ENCODE results near the gene PRPSAP1.

Gene PRPSAP1

DNA sequence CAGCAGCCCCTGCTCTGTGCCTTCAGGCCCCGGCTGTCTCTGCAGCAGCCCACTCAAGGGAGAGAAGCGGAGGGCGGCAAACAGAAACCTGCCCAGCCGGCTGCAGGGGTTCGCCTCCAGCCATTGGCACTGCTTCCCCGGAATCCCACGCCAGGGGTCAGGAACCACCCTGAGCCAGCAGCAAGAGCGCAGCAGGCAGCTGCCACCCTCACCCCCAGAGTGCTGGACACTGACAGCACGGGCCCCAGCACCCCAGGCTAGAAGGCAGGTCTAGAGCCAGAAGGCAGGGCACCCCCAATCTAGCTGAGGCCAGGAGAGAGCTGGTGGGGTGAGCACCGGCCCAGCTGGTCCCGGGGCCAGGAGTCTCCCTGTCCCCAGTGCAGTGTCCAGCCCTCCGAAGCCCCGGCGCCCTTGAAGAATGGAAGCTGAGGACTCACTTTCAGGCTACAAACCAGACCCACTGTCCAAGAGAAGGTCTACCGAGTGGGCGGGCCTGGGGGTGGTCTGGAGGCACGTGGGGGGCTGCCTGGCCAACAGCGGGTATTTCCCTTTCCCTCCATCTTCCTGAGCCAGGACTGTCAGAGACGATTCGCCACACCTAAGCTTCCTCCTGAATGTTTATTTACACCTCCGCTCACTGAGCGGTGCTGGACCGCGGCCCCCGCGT, 80.1 kb downstream of the PRPSAP1 start:
- in situ Hi-C loops (cut with HindIII; ENCODE audit: low sequenced_read_pairs): no loop called here
- no peak for DNase-seq (ENCODE audit: low read depth, low spot score)
- H3K4me3 ChIP-seq (ENCODE audit: low read depth, low read length): no peak overlapping the region
- TF ChIP-seq, protein P1, sequence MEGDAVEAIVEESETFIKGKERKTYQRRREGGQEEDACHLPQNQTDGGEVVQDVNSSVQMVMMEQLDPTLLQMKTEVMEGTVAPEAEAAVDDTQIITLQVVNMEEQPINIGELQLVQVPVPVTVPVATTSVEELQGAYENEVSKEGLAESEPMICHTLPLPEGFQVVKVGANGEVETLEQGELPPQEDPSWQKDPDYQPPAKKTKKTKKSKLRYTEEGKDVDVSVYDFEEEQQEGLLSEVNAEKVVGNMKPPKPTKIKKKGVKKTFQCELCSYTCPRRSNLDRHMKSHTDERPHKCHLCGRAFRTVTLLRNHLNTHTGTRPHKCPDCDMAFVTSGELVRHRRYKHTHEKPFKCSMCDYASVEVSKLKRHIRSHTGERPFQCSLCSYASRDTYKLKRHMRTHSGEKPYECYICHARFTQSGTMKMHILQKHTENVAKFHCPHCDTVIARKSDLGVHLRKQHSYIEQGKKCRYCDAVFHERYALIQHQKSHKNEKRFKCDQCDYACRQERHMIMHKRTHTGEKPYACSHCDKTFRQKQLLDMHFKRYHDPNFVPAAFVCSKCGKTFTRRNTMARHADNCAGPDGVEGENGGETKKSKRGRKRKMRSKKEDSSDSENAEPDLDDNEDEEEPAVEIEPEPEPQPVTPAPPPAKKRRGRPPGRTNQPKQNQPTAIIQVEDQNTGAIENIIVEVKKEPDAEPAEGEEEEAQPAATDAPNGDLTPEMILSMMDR (IDR thresholded peaks at IDR 0.05; ENCODE audit: low read depth, low read length): no peak

- H3K4me3 ChIP-seq (ENCODE audit: low read depth, low read length): no peak overlapping the region
- DNase-seq (ENCODE audit: low read depth, low spot score): no peak
- in situ Hi-C loops (cut with HindIII; ENCODE audit: low sequenced_read_pairs): no loop called here
- TF ChIP-seq, protein P1 (IDR thresholded peaks at IDR 0.05; ENCODE audit: low read depth, low read length): no peak
These were observed 80.9 kb downstream of the PRPSAP1 start for GRCh38 chr17:76272541-76273444.

DNA sequence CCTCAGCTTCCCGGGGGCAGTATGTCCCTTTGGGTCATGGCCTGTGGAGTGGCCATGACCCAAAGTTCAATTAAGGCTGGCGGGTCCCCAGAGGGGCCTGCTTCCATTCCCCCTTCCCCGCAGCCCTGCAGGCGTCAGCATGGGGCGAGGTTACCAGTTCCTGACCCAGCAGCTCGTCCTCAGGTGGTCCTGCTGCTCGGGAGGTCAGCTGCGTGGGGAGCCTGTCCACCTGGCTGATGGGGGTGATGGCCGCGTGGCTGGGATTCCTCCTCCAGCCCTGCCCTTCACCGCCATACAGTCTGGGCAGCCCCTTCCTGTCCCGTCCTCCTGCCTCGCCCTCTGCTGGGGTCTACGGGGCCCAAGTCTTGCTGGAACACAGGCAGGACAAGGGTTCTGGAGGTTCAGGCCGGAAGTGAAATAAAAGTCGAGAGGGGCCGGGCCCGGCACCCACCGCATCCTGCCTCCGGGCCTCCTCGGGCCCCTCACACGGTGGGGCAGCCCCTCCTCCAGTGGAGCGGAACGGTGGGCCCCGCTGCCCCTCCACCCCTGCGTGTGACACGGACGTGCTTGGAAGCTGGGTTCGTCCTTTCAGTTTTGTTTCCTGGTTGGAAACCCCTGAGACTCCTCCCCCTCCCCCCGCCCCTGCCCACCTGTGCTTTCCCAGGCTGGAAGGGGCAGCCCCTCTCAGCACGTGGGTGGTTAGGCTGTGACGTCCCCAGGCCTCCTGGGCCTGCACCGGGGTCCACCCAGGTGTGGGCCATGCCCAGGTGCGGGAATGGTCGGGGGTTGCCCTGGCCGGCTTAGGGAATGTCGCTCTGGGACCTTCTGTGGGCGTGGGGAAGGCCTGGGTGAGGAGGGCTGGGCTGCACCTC, 81.8 kb downstream of the PRPSAP1 start:
- in situ Hi-C loops (cut with HindIII; ENCODE audit: low sequenced_read_pairs): no loop called here
- TF ChIP-seq, protein P1 (IDR thresholded peaks at IDR 0.05; ENCODE audit: low read depth, low read length): no peak
- no peak overlapping the region for H3K4me3 ChIP-seq (ENCODE audit: low read depth, low read length)
- DNase-seq (ENCODE audit: low read depth, low spot score): no peak

DNA sequence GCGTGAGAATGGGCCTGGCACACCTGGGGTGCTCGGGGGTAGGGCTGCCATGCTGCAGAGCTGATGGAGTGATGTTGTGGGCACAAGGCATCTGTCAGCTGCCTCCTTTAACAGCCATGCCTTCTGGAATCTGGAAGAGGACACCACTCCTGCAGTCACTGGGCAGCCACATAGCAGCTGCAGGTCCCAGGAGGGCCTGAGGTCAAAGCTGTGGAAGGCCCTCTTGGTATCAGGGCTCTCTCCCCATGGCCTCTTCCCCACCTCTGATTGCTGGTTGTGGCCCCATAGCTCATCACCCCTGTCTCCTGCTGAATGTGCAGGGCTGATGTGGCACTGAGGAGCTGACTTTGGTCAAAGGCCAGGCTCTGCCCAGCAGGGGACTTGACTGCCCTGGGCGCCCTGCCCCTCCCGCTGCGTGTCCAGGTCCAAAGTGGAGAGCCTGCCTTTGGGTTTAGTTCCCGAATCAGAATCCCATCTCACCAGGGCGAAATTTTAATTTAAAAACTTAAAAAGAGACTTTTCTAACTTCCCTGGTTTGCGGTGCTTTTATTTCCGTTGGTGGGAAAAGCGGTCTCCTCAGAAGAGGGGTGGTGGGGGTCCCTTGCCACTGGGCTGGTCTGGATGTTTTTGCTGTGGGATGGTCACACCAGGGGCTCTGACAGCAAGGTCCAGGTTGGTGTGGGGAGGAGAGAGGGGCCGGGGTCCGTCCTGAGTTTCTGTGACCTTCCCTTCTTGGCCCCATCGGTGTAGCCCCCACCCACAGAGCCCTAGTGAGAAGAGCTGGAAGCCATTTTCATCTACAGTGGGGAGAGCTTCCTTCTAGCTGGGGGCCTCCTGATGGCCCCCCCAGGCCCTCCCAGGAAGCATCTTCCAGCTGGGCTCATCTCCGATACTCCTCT, 82.7 kb downstream of the PRPSAP1 start:
- H3K4me3 ChIP-seq (ENCODE audit: low read depth, low read length): no peak overlapping the region
- TF ChIP-seq, protein P1 (IDR thresholded peaks at IDR 0.05; ENCODE audit: low read depth, low read length): no peak
- in situ Hi-C loops (cut with HindIII; ENCODE audit: low sequenced_read_pairs): no loop called here
- no peak for DNase-seq (ENCODE audit: low read depth, low spot score)

- in situ Hi-C loops (cut with HindIII; ENCODE audit: low sequenced_read_pairs): no loop called here
- DNase-seq (ENCODE audit: low read depth, low spot score): no peak
- TF ChIP-seq, protein P1 (IDR thresholded peaks at IDR 0.05; ENCODE audit: low read depth, low read length): no peak
These were observed 83.6 kb downstream of the PRPSAP1 start for GRCh38 chr17:76270127-76270592.

More at GRCh38 chr17:76270127-76270592, 83.6 kb downstream of the PRPSAP1 start:
- no peak overlapping the region for H3K4me3 ChIP-seq (ENCODE audit: low read depth, low read length)

Measured in astrocyte of the spinal cord (primary cell).